ENCODE measurements around the gene MYO1C.

- TF ChIP-seq FOXM1 (IDR thresholded peaks at IDR 0.05; ENCODE audit: low read depth), result no peak
- no peak for TF ChIP-seq FOXM1 (CRISPR knock-in tag; IDR thresholded peaks at IDR 0.05; ENCODE audit: low read depth)
- TF ChIP-seq EZH2 (IDR thresholded peaks at IDR 0.05; ENCODE audit: borderline replicate concordance, low read depth, low read length), result no peak
- TF ChIP-seq TFAP4 (CRISPR knock-in tag; IDR thresholded peaks at IDR 0.05; ENCODE audit: borderline replicate concordance), result no peak
- TF ChIP-seq REST (IDR thresholded peaks at IDR 0.05; ENCODE audit: borderline replicate concordance), result no peak
- no peak for TF ChIP-seq REST (CRISPR knock-in tag; IDR thresholded peaks at IDR 0.05; ENCODE audit: low read depth)
- TF ChIP-seq TAF1 (IDR thresholded peaks at IDR 0.05; ENCODE audit: control insufficient read depth, extremely low read depth, insufficient read depth, low read length, severe bottlenecking), result no peak
- TF ChIP-seq, protein P1, sequence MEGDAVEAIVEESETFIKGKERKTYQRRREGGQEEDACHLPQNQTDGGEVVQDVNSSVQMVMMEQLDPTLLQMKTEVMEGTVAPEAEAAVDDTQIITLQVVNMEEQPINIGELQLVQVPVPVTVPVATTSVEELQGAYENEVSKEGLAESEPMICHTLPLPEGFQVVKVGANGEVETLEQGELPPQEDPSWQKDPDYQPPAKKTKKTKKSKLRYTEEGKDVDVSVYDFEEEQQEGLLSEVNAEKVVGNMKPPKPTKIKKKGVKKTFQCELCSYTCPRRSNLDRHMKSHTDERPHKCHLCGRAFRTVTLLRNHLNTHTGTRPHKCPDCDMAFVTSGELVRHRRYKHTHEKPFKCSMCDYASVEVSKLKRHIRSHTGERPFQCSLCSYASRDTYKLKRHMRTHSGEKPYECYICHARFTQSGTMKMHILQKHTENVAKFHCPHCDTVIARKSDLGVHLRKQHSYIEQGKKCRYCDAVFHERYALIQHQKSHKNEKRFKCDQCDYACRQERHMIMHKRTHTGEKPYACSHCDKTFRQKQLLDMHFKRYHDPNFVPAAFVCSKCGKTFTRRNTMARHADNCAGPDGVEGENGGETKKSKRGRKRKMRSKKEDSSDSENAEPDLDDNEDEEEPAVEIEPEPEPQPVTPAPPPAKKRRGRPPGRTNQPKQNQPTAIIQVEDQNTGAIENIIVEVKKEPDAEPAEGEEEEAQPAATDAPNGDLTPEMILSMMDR (IDR thresholded peaks at IDR 0.05 in 2 of 3, conservative IDR thresholded peaks at IDR 0.05 in 1 of 3; ENCODE audit: insufficient read depth in 2 of 3, low read depth in 1 of 3, low read length in 3 of 3), result no peak
These were observed 57.2 kb downstream of the MYO1C start for GRCh38 chr17:1435326-1435725.
